Measurements from ENCODE around the gene CYS1.

CYS1 gene

GRCh38 chr2:10038716-10039115 lies 41.5 kb downstream of the CYS1 start:
- TF ChIP-seq, protein P1, sequence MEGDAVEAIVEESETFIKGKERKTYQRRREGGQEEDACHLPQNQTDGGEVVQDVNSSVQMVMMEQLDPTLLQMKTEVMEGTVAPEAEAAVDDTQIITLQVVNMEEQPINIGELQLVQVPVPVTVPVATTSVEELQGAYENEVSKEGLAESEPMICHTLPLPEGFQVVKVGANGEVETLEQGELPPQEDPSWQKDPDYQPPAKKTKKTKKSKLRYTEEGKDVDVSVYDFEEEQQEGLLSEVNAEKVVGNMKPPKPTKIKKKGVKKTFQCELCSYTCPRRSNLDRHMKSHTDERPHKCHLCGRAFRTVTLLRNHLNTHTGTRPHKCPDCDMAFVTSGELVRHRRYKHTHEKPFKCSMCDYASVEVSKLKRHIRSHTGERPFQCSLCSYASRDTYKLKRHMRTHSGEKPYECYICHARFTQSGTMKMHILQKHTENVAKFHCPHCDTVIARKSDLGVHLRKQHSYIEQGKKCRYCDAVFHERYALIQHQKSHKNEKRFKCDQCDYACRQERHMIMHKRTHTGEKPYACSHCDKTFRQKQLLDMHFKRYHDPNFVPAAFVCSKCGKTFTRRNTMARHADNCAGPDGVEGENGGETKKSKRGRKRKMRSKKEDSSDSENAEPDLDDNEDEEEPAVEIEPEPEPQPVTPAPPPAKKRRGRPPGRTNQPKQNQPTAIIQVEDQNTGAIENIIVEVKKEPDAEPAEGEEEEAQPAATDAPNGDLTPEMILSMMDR (IDR thresholded peaks at IDR 0.05; ENCODE audit: low read depth, low read length): no peak
- in situ Hi-C loops (cut with HindIII; ENCODE audit: low sequenced_read_pairs): loop anchor here (10.0 to 25.0 kb wide), 2 partner anchors 74 to 226 kb away; no protein-coding TSS in a partner anchor
- no peak for DNase-seq (ENCODE audit: low read depth, low spot score)
- no peak overlapping the region for H3K4me3 ChIP-seq (ENCODE audit: low read depth, low read length)

GRCh38 chr2:10038123-10038522 lies 42.1 kb downstream of the CYS1 start:
- TF ChIP-seq, protein P1 (IDR thresholded peaks at IDR 0.05; ENCODE audit: low read depth, low read length): no peak
- H3K4me3 ChIP-seq (ENCODE audit: low read depth, low read length): no peak overlapping the region
- in situ Hi-C loops (cut with HindIII; ENCODE audit: low sequenced_read_pairs): loop anchor here (10.0 to 25.0 kb wide), 2 partner anchors 73 to 226 kb away; no protein-coding TSS in a partner anchor
- DNase-seq (ENCODE audit: low read depth, low spot score): no peak

GRCh38 chr2:10036095-10036884 lies 43.9 kb downstream of the CYS1 start:
- TF ChIP-seq, protein P1 (IDR thresholded peaks at IDR 0.05; ENCODE audit: low read depth, low read length): peak; percentile 53
- H3K4me3 ChIP-seq (ENCODE audit: low read depth, low read length): no peak overlapping the region
- peak; percentile 59 for DNase-seq (ENCODE audit: low read depth, low spot score)
- in situ Hi-C loops (cut with HindIII; ENCODE audit: low sequenced_read_pairs): loop anchor here (10.0 to 25.0 kb wide), 2 partner anchors 71 to 224 kb away; no protein-coding TSS in a partner anchor

- in situ Hi-C loops (cut with HindIII; ENCODE audit: low sequenced_read_pairs): loop anchor here (10.0 to 25.0 kb wide), 2 partner anchors 71 to 223 kb away; no protein-coding TSS in a partner anchor
- DNase-seq (ENCODE audit: low read depth, low spot score): no peak
Measured at GRCh38 chr2:10035633-10036032, 44.6 kb downstream of the CYS1 start.

GRCh38 chr2:10035053-10035422 lies 45.2 kb downstream of the CYS1 start:
- no peak overlapping the region for H3K4me3 ChIP-seq (ENCODE audit: low read depth, low read length)
- in situ Hi-C loops (cut with HindIII; ENCODE audit: low sequenced_read_pairs): loop anchor here (10.0 to 25.0 kb wide), 2 partner anchors 70 to 223 kb away; no protein-coding TSS in a partner anchor
- TF ChIP-seq, protein P1 (IDR thresholded peaks at IDR 0.05; ENCODE audit: low read depth, low read length): no peak
- no peak for DNase-seq (ENCODE audit: low read depth, low spot score)

More at GRCh38 chr2:10035633-10036032, 44.6 kb downstream of the CYS1 start:
- TF ChIP-seq, protein P1 (IDR thresholded peaks at IDR 0.05; ENCODE audit: low read depth, low read length): no peak
- no peak overlapping the region for H3K4me3 ChIP-seq (ENCODE audit: low read depth, low read length)

- in situ Hi-C loops (cut with HindIII; ENCODE audit: low sequenced_read_pairs): loop anchor here (10.0 to 25.0 kb wide), 2 partner anchors 70 to 222 kb away; no protein-coding TSS in a partner anchor
- DNase-seq (ENCODE audit: low read depth, low spot score): no peak
- no peak overlapping the region for H3K4me3 ChIP-seq (ENCODE audit: low read depth, low read length)
- TF ChIP-seq, protein P1 (IDR thresholded peaks at IDR 0.05; ENCODE audit: low read depth, low read length): no peak
Measured at GRCh38 chr2:10034333-10035052, 45.7 kb downstream of the CYS1 start.
